PC-3 (cell line): ENCODE results near the gene EPB41L3.

ENCODE experiments used
- EZH2 ChIP-seq: fragments of 300-600 bp; sonication (generic); IDR thresholded peaks from one replicate; pipeline ENCODE4 v1.6.1; 2017; ENCODE audit warnings: antibody characterized with exemption, mild to moderate bottlenecking, low read length; ENCODE audit not compliant: unreplicated experiment
- TF ChIP-seq, protein P1 (sequence below): fragments of 300-600 bp; sonication (generic); conservative IDR thresholded peaks from 2 replicates; pipeline ENCODE4 v1.5.1; 2017; ENCODE audit warnings: antibody characterized with exemption, low read depth, mild to moderate bottlenecking, low read length

DNA sequence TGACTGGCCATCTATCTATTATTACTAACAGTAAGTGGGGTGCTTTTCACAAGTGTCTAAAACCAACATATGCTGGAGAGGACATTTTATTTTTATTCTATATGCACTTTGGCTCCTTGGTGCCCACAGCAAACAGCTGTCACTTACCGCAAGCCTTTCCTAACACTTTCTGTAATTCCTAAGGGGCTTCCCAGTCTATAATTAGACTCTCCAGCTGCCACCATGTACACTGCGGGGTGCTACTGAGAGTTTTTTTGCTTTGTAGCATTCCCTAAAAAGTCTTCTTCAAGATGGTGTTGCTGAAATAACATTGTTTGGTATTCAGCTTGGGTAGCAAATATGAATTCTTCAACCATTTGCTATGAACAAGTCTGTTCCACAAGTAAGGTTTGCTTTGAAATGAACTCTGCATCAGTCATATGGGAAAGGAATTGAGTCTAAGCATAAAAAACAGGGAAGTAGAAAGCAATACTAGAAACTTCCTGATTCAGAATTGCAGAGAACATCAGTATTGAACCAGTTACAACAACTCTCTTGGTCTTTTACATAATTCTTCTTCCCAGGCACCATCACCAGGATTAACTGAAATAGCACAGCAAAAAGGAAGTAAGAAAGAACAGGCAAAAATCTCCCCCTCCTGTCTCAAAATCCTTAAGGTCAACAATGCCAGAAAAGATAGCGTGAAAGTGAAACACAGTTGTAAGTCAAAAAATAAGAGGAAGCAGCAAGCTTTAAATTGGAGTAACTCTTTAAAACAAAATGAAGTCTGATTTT is 28.6 kb downstream of the EPB41L3 start:
- TF ChIP-seq, protein P1, sequence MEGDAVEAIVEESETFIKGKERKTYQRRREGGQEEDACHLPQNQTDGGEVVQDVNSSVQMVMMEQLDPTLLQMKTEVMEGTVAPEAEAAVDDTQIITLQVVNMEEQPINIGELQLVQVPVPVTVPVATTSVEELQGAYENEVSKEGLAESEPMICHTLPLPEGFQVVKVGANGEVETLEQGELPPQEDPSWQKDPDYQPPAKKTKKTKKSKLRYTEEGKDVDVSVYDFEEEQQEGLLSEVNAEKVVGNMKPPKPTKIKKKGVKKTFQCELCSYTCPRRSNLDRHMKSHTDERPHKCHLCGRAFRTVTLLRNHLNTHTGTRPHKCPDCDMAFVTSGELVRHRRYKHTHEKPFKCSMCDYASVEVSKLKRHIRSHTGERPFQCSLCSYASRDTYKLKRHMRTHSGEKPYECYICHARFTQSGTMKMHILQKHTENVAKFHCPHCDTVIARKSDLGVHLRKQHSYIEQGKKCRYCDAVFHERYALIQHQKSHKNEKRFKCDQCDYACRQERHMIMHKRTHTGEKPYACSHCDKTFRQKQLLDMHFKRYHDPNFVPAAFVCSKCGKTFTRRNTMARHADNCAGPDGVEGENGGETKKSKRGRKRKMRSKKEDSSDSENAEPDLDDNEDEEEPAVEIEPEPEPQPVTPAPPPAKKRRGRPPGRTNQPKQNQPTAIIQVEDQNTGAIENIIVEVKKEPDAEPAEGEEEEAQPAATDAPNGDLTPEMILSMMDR = no peak
- TF ChIP-seq EZH2 = no peak
